HG02884 (cell line): Measurements from ENCODE around the gene PAK5.

Source experiments
- ATAC-seq: cut with Tn5 transposase; IDR thresholded peaks from one replicate; pipeline ENCODE4 v1.9.1; 2021; ENCODE audit warnings: mild to moderate bottlenecking, moderate library complexity; ENCODE audit not compliant: unreplicated experiment

Gene PAK5

DNA sequence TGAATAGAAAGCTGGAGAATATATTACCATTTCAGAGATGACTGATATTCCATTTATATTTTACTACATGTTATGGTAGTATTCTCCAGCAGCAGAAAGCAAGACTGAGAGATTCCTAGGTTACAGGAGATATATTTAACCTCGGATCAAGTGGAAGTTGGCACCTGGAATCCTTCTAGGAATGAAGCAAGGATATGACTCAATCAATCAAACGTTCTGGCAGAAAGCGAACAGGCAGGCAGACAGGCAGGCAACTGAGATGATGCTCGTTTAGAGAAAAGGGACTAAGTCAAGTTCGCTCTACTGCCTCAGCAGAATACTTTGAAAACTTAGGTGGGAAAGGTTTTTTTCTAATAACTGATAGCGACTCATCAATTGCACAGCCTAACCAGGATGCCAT, 46.2 kb downstream of the PAK5 start:
- ATAC-seq = no peak

DNA sequence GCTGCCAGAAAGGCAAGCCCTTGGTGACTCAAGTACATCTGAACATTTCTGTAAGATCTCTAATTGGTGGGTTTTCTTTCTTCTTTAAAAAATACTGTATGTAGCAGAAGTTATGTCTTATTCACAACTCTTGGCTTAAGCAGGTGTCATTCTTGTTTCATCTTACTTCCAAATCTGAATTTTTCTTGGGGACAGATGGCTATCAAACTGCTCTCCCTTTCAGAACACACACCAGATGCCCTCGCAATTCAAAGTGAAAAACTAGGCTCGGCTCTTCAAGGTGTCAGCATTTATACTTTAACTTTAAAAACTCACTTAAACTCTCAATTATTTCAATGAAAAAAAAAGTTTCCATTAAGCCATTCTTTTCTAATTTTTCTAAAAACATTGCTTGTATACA, 49.7 kb downstream of the PAK5 start:
- no peak for ATAC-seq

DNA sequence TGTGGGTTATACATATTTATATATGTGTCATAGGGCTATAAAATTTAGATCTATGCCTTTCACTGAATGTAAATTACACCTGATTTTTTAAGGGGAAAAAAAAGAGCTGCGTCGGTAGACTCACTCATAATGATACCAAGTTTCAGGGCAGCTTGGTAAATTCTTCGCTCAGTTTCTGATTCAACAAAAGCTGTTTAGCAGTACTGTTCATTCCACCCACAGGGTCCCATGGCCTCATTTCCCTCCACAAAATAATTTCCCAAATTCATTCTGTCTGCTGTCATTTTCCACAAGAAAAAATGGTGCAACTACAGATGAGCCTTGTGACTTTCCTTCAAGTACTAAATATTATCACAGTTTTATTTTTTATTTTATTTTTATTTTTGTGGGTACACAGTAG, 63.7 kb downstream of the PAK5 start:
- no peak for ATAC-seq

DNA sequence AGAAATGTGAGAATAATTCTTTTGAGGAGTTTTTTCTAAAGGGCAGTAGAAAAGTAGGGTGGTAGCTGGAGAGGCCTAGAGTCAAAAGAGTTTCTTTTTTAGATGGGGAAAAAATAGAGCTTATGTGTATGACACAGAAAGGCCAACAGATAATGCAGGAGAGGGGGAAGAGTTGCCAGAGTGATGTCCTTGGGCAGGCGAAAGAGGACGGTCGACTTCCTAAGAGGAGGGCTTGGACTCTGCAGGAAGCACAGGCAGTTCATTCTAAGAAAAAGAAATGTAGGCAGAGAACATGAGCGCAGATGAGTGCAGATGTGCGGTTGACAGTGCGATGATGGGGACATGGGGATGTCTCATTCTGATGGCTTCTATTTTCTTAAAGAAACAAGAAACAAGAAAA, 68.9 kb downstream of the PAK5 start:
- no peak for ATAC-seq

DNA sequence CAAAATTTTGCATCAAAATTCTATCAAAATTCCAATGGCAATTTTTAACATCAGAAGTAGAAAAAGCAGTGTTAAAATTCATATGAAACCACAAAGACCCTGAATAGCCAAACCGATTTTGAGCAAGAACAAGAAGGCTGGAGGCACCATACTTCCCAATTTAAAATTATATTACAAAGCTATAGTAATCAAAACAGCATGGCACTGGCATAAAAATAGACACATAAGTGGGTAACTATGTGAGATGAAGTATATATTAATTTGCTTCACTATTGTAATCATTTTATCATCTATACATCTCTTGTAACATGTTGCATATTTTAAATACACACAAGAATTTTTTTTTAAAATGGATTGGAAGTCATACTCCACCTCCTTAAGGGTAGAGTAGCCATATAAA, 77.4 kb downstream of the PAK5 start:
- ATAC-seq = no peak

DNA sequence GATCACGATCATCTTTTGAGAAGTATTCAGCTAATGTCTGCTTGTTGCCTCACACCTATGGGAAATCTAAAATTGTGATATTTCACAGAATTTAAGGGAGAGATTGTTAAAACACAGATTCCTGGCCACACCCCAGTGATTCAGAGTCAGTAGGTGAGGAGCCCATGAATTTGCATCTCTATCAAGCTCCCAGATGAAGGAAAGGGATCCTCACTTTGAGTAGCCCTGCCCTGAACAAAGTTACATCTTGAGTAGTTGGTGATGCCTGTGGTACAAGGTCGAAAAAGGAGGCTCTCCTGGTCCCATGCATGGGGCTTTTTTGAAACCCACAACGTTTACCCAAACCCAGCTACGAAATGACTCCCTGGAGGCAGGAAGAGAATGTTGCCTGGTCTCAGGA, 79.5 kb downstream of the PAK5 start:
- no peak for ATAC-seq

DNA sequence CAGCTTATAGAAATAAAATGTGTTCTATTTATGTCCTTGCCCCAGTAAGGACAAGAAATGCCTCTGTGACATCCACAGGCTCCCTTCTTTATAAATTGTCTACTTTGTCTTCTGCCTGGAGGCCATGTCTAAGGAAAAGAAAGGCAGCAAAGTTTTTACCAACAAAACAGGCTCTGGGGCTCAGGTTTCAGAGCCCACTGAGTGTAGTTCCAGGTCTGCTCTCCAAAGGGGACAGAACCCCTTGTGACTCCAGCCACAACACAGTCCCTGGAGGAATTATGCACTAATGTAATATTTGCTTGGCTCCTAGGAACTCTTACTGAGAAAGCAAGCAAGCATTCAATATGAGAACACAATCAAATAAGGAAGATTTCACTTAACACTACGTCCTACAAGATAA, 80.1 kb downstream of the PAK5 start:
- no peak for ATAC-seq

DNA sequence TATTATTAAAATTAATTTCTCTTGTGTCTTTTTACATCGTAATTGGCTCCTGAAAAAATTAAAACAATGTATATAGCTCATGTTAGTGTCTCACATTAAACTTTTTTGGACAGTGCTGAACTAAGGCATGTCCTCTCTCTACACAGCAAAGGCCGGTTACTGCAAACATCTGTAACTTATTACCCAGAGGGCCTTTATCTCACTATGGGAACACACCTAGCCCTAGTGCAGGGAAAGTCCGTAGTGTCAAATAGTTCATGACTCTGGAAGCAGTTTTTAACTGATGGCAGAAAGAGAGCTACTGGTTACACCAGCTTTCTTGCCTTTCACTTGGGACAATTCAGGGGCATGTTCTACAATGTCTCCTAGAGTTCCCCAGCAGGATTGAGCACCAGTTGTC, 82.2 kb downstream of the PAK5 start:
- no peak for ATAC-seq

DNA sequence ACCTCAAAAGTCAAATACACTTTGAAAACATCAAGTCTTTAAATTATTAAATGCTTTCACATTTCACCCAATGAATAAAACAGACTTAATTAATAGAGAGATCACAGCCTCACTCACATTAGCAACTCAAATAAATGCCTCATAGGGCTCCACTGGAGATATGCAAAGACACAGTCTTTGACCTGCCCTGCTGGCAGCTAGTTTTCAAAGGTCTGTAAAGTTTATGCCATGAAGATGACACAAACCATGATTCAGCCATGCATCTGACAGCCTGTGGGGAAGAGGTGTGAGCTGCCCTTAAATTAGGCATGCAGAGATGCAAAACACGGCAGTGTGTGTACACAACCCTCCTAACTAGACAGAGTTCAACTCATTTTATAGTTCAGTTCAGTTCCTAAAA, 83.6 kb downstream of the PAK5 start:
- no peak for ATAC-seq

DNA sequence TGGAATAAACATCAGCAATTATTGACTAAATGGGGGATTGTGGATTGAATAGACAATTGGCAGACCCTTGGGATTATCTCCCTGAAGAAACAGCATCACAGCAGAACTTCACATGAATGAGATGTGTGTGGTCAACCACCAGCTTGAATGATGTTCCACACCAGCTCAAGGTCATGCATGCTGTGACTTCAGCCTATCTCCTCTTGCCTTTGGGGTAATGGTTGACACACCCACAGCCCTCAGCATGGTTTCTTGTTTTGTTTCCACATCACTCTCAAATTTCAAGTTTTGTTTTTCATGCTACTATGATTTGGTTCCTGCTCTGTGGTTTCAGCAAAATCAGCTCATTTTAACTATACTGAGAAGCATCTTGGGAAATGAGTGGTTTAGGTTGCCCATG, 94.3 kb downstream of the PAK5 start:
- ATAC-seq = no peak

DNA sequence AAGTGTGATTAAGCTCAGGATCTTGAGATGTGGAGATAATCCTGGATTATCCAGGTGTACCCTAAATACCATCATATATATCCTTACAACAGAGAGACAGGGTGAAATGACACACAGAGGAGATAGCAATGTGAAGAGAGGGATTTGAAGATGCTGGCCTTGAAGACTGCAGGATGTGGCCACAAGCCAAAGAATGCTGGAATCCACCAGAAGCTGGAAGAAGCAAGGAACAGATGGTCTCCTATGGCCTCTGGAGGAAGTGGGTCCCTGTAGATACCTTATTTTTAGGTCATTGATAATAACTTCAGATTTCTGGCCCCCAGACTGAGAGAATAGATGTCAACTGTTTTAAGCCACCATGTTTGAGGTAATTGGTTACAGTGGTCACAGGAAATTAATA, 95.0 kb downstream of the PAK5 start:
- ATAC-seq = no peak

DNA sequence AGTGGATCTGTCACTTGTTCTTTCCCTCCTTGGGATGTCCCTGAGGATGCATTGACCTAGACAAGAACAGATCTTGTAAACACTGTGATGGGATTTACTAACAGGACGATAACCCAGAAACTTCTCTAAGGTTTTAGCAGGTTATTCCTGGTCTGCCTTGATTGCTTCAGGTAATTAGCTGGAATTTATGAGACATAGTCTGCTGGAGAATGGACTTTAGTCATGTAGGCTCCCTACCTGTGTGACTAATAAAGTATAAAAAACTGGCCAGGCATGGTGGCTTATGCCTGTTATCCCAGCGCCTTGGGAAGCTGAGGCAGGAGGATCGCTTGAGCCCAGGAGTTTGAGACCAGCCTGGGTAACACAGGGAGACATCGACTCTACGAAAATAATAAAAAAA, 96.1 kb downstream of the PAK5 start:
- ATAC-seq = no peak

DNA sequence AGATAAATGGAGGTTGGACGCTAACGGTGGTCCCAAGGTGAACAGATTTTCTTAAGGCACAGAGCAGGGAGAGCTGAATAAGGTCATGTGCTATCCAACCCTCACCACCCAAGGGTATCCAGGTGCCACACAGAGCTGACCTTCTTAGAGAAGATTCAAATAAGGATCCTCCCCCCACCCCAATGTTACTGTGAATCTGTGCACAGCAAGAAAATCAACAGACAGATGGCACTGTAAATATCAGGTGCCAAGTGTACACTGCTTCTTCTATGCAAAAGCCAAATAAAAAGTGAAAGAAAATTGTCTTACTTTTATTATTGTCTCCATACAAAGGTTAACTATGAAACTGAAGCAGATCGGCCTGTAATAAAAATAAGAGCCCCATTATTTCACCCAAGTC, 96.9 kb downstream of the PAK5 start:
- no peak for ATAC-seq

DNA sequence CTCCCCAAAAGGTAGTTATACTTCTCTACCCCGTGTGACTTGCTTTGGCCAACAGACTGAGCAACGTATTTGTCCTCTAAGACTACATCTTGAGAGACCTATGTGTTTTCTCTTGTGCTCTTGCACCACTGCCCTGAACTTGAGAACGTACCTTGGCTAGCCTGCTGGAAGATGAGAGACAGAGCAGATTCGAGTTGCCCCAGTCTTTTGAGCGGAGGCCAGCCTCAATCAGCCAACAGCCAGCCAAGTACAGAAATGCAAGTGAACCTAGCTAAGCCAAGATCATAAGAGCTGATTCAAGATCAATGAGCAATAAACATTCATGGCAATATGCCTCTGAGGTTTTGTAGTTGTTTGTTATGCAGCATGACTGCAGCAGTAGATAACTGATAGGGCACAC, 98.4 kb downstream of the PAK5 start:
- ATAC-seq = no peak

DNA sequence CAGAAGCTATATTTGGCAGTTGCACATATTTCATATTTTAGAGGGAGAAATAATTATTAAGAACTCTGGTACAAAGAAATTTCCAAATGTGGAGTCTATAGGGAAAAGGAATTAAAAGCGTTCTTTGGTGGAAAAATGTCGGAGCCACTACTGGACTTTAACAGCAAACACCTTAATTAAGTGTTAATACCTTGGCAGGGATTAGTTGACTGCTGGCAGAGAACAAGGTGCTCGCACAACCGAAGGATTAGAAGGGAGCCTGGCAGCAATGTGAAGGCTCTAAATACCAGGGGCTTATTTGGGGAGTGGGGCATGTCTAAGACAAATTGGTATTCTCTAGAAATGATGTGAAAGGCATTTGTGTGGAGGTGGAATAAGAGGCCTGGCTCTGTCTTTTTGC, 98.9 kb downstream of the PAK5 start:
- ATAC-seq = no peak

DNA sequence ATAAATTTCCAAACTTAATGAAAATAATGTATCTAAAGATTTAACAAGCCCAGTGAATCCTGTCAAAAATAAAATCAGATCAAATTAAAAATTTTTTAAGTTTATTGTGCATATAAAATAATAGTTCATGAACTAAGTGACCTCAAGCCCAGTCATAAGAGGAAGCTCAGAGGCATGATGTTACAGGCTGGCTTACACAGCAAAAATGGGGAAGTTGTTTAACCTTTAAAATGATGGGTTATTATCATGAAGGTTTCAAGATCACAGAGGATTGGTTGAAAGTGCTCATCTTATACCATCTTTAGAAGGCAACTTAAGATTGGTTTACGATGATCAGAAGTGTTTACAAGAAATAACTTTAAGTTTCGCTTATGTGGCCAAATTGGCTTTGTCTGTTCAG, 102.5 kb downstream of the PAK5 start:
- ATAC-seq = no peak

DNA sequence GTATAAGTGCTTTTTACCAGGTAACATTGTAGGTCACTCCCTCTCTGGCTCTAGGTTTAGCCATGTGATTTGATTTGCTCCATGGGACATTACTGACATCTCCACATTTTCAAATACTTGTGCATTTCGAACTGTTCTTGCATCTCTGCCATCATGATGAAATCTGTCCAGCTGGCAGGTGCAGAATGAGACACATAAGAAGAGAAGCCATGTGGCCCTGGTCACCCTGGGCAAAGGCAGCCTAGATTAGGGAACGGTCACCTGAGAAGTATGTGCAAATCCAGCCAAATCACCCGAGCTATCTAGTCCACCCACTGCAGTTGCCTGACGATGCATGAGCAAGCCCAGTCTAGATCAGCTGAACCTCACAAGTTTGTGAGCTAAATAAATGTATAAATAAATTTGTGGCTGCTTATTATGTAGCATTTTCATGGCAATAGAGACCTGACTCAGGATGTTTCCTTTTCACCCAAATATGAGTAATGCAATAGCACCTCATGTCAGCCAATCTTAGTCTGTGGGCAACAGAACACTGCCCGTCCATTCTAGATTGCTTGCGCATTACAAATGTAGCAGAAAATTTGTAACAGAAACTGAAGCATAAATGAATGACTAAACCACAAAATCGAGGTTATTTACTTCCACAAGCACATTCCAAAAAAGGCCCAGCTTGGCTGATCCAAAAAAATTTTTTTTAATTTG, 115.2 kb downstream of the PAK5 start:
- ATAC-seq = no peak

DNA sequence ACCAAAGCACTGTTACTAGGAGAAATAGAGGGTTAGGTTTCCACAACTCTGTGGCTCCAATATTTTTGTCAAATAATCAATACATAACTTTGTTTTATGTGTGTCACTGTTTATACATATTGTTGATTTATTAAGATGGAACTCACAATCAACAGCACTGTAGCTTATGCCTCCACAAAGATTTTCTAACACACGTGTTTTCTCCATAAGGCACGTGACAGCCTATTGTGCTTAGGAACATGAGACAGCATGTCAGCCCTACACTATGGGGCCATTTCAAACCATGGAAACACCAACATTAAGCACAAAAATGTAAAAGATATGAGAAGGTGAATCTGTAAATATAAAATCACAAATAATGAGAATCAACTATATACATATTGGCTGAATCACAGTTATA, 127.0 kb downstream of the PAK5 start:
- no peak for ATAC-seq

DNA sequence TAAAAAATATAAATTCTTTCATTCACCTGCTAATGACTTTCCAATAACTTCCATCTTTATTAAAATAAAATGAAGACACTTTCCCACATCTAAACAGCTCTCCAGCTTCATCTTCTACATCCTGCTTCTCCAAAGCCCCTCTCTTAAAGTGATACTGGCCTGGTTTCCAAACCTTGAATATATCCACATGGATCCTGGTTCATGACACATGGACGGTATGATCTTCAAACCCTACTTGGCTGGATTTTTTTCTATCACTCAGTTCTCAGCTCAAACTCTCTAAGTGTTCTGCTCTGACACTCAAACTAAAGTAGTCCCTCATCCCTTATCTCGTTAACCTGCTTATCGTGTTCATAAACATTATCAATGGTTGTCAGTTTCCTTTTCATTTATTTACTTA, 128.2 kb downstream of the PAK5 start:
- no peak for ATAC-seq

DNA sequence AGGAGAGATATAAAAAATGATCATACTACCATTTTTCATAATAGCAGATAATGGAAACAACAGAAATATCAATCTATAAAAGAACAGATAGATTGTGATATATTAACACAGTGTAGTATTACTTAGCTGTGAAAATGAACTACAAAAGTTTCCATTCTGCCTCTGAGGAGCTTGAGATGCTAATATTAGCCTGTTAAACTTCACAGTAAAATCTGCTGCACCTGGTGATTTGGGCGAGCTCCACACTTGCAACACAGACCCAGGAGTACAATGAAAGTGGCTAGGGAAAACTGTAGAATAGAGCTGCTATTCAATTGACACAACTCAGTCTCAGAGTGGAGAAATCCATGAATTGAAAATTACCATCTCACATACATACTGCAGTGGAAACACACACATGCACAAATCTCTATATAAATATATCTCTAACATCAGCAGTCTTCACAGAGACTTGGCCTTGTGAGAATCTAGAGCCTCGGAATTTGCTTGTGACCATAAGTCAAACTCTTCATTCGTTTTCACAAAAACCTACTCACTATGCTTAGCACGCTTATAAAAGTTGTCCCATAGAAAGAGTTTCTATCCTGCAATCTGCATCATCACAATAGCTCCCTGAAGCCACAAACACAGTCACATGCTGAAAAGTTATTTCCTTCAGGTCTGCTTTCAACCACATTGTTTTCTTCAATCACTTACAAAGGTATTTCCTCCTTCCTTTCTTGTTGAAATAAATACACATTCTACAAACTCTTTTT, 133.0 kb downstream of the PAK5 start:
- no peak for ATAC-seq

DNA sequence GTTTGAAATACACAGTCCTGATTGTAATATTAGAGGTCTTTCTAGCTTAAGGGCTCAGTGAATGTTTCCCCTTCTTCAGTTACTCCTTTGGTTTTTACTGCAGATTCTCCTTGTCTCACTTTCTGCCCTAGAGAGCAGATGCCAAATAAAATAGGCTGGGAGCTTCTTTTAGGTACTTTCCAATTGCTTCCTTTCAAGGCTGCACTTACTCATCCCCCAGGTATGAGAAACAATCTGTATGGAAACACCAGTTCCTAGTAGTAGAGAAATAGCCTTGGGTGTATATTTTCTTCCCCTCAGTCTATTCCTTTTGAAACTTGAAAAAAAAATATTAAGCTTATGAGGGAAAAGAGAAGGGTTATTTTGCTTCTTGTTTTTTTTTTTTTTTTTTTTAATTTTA, 139.7 kb downstream of the PAK5 start:
- ATAC-seq = no peak

DNA sequence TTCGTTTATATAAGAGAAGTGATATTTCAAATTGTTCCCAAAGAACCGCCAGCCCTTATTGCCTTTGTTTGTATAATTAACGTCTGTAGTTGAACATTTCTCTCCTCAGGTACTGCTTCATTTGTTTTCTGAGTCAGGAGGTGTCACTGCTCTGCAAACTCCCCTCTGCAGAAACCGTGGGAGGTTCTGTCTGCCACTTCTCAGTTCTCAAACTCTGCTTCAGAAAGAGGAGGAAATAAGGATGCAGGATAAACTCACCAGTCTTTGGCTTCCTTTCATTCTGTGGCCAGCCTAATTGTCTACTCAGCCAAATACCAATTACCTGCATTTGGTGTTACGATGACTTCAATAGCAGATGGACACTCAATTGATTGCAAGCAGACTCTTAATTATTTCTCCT, 149.8 kb downstream of the PAK5 start:
- ATAC-seq = no peak

DNA sequence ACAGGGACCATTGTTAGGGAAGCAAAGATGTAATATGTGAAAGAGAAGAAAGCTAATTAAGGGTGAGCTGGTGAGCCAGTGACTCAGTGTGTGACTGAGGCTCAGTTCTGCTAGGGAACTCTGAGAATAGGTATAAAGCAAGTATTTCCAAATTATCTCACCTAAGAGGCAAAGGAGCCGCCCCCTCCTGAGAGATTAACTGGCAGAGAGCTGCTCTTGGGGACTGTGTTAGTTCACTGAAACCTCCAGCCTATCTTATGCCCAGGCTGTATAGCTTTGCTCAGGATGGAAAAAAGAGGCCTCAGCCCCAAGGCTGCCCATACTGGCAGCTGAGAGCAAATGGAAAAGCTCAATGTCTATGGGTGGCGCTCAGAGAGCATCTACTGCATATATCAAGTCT, 152.0 kb downstream of the PAK5 start:
- ATAC-seq = no peak
